A549 (cell line): Measurements from ENCODE around the gene KIF21B. TPM values are rescaled to one million over a fixed set of nuclear protein-coding genes. Genes with fewer than 3 reads are reported as not detected.

Experiments used
- ATAC-seq, 2 experiments: fragments of 200-7000 bp in 1 of 2; fragments of >200 bp in 1 of 2; cut with Nextera tagmentation in 1 of 2; cut with Tn5 transposase in 1 of 2; 3 replicates each; pipeline versions ENCODE4 v1.8.0 to v1.9.1; 2018 to 2020; ENCODE audit warnings: mild to moderate bottlenecking in 1 of 2, moderate library complexity in 1 of 2
- CTCF ChIA-PET: fragments of 300-600 bp; sonication (Branson Sonifier 250); formaldehyde crosslinking; extraction: SDS; loops from one replicate; lab custom pipeline; 2021; ENCODE audit warnings: antibody characterized with exemption, inconsistent platforms; lab: Yijun Ruan, JAX
- POLR2A ChIA-PET: fragments of 350-600 bp; formaldehyde crosslinking; extraction: SDS; loops from one replicate; lab custom pipeline; 2021; ENCODE audit warnings: antibody characterized with exemption, inconsistent platforms; lab: Yijun Ruan, JAX
- DNase-seq, 2 experiments: peaks; one replicate each; pipeline versions ENCODE4 v3.0.0 to v3.0.0-alpha.2; 2011 to 2016; ENCODE audit warnings: low read depth in 1 of 2, low spot score in 1 of 2
- FAIRE-seq: peaks from 2 replicates; lab custom pipeline; 2011; peaks lifted over from hg19 to GRCh38; lab: Jason Lieb, UNC
- H3K27ac ChIP-seq, 2 experiments: fragments of >200 bp; sonication (Bioruptor Twin); formaldehyde crosslinking; 3 replicates each; pipeline ENCODE4 v1.5.1; 2016 to 2017
- H3K4me1 ChIP-seq: fragments of >200 bp; sonication (Bioruptor Twin); formaldehyde crosslinking; 3 replicates; pipeline ENCODE4 v1.6.1; 2016
- H3K4me2 ChIP-seq: fragments of >200 bp; sonication (Bioruptor Twin); formaldehyde crosslinking; 3 replicates; pipeline ENCODE4 v1.6.1; 2016
- H3K4me3 ChIP-seq: fragments of >200 bp; sonication (Bioruptor Twin); formaldehyde crosslinking; 3 replicates; pipeline ENCODE4 v1.5.1; 2016
- H3K9me3 ChIP-seq: fragments of >200 bp; sonication (Bioruptor Twin); formaldehyde crosslinking; 3 replicates; pipeline ENCODE4 v1.6.1; 2016
- WGBS: methylation state at CpG from one replicate; pipeline ENCODE4 v1.1.6; 2017; ENCODE audit errors: missing lambda C conversion rate; 5-methylcytosine and 5-hydroxymethylcytosine counted together
- polyA plus RNA-seq, 4 experiments: library from polyadenylated mRNA; depleted of rRNA in 3 of 4; stranded (reverse); fragments of >200 nt; fragmentation: RNase III in 1 of 4; extraction: RNeasy Plus Mini Kit Qiagen cat#74134 plus additional on column Dnase treatment in 1 of 4; gene quantifications; 2 replicates in 3 of 4; 3 replicates in 1 of 4; pipeline ENCODE4 v1.2.3, GENCODE V29; 2011 to 2017
- small RNA-seq, 6 experiments: library from RNA; depleted of rRNA; stranded (forward); fragments of <200 nt; gene quantifications; one replicate each; pipeline ENCODE3, GENCODE V24; 2012
- TF ChIP-seq, protein P1 (sequence below): IDR thresholded peaks from 2 replicates; pipeline ENCODE4 v1.6.1; 2012; ENCODE audit warnings: low read depth, borderline replicate concordance

The KIF21B gene
- polyA plus RNA-seq, 2 of the 4 experiments (the other 2 are of a cell fraction) = 1.4 to 3.8 TPM

DNA sequence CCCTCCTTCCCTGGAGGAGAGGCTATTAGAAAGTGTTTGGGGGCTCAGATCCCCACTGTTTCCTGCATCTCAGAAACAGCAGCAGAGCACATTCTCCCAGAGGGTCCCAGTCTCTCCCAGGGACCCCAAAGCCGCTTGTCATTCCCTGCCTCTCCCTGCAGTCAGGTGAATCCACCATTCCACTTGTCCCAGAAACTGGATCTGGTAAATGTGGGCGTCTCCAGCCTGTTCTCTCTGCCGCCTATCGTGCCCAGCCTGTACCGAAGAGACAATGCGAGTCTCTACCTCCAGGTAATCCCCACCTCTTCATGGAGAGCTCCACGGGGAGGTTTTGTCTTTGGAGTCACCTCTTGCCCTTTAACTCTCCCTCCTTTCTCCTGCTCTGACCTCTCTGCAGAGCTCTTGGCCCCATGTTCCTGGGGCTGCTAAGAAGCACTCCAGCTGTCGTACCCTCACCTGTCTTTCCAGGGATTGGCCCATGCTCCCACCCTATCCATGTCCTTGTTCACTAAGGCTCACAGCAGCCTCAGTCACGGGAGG, 101.9 kb downstream of the KIF21B start:
- TF ChIP-seq, protein P1, sequence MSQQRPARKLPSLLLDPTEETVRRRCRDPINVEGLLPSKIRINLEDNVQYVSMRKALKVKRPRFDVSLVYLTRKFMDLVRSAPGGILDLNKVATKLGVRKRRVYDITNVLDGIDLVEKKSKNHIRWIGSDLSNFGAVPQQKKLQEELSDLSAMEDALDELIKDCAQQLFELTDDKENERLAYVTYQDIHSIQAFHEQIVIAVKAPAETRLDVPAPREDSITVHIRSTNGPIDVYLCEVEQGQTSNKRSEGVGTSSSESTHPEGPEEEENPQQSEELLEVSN = no peak
- no peak overlapping the region for H3K4me2 ChIP-seq
- ATAC-seq = no peak
- FAIRE-seq = no peak
- CTCF ChIA-PET = interaction anchor here (0.7 to 1.9 kb wide), 4 partner anchors 21 to 62 kb away, joined by 3 to 8 read pairs (median 4); no protein-coding TSS in a partner anchor
- H3K4me1 ChIP-seq = peaks cover 18% of the 10 kb centered on the region; the same call in 2 of the 3 replicates
- DNase-seq = no peak
- POLR2A ChIA-PET = no interaction called here
- no peaks in the 10 kb centered on the region for H3K9me3 ChIP-seq
- H3K27ac ChIP-seq = no peak overlapping the region
- 89% methylated on average over 9 of the region's 9 CpGs for WGBS
- H3K4me3 ChIP-seq = no peak overlapping the region

Small RNA genes lying within 50 kb of the gene (small RNA-seq; reads per million reads assigned to genes)
- gene RNU6-704P = 0 reads per million in 6 experiments

Other genes with a start within 250 kb of the KIF21B start
- not detected in 2 replicates for gene GPR25, start 150.7 kb downstream of the KIF21B start, polyA plus RNA-seq (2011; rRNA removed)
- not detected in 3 replicates for gene GPR25, start 150.7 kb downstream of the KIF21B start, polyA plus RNA-seq (2017; fragmentation: RNase III; extraction: RNeasy Plus Mini Kit Qiagen cat#74134 plus additional on column Dnase treatment)
- 40.0 and 51.3 TPM in 2 replicates for gene INAVA, start 128.8 kb downstream of the KIF21B start, polyA plus RNA-seq (2011; rRNA removed)
- gene INAVA, start 128.8 kb downstream of the KIF21B start, polyA plus RNA-seq (2017; fragmentation: RNase III; extraction: RNeasy Plus Mini Kit Qiagen cat#74134 plus additional on column Dnase treatment) = 38.6 to 50.2 TPM (median 43.7 TPM) in 3 replicates
- gene CACNA1S, start 88.7 kb upstream of the KIF21B start, polyA plus RNA-seq (2011; rRNA removed) = 0.01 and 0.03 TPM in 2 replicates
- gene CACNA1S, start 88.7 kb upstream of the KIF21B start, polyA plus RNA-seq (2017; fragmentation: RNase III; extraction: RNeasy Plus Mini Kit Qiagen cat#74134 plus additional on column Dnase treatment) = not detected in 3 replicates
- 0.07 TPM in 1 of 2 replicates, not detected in the other for gene ASCL5, start 103.5 kb upstream of the KIF21B start, polyA plus RNA-seq (2011; rRNA removed)
- gene ASCL5, start 103.5 kb upstream of the KIF21B start, polyA plus RNA-seq (2017; fragmentation: RNase III; extraction: RNeasy Plus Mini Kit Qiagen cat#74134 plus additional on column Dnase treatment) = 0.07 to 0.17 TPM (median 0.09 TPM) in 3 replicates
- 97.0 and 119 TPM in 2 replicates for gene TMEM9, start 130.8 kb upstream of the KIF21B start, polyA plus RNA-seq (2011; rRNA removed)
- 75.7 to 86.8 TPM (median 83.3 TPM) in 3 replicates for gene TMEM9, start 130.8 kb upstream of the KIF21B start, polyA plus RNA-seq (2017; fragmentation: RNase III; extraction: RNeasy Plus Mini Kit Qiagen cat#74134 plus additional on column Dnase treatment)
- gene IGFN1, start 167.1 kb upstream of the KIF21B start, polyA plus RNA-seq (2011; rRNA removed) = 0.03 TPM in 2 replicates
- 2.7 to 4.7 TPM (median 4.6 TPM) in 3 replicates for gene IGFN1, start 167.1 kb upstream of the KIF21B start, polyA plus RNA-seq (2017; fragmentation: RNase III; extraction: RNeasy Plus Mini Kit Qiagen cat#74134 plus additional on column Dnase treatment)